ENCODE results near the gene SLU7. TPM values are rescaled to one million over a fixed set of nuclear protein-coding genes. Genes with fewer than 3 reads are reported as not detected.

The SLU7 gene
- total and polyA plus RNA-seq, 4 donors: 26.7 to 35.6 (median 34.8) TPM

- no peaks in the 10 kb centered on the region for H3K4me1 ChIP-seq (ENCODE audit: control insufficient read depth in 5 of 5, insufficient read depth in 5 of 5, low read length in 5 of 5)
- no peaks in the 10 kb centered on the region for H3K27me3 ChIP-seq (ENCODE audit: control insufficient read depth in 3 of 3, insufficient read depth in 3 of 3, low read length in 2 of 3)
- ATAC-seq (ENCODE audit: insufficient read depth, low FRiP score) (no peak), DNase-seq (no peak)
- H3K36me3 ChIP-seq (ENCODE audit: control insufficient read depth in 4 of 4, insufficient read depth in 4 of 4, low read length in 4 of 4): no peaks in the 10 kb centered on the region
- no peak overlapping the region for H3K9ac ChIP-seq (ENCODE audit: insufficient read depth in 1 of 2, low read length in 2 of 2)
- H3K9me3 ChIP-seq (ENCODE audit: control insufficient read depth in 4 of 4, insufficient read depth in 3 of 4, low read length in 3 of 4): peaks cover 0 to 1% (median 0%) of the 10 kb centered on the region in 4 donors
- 84 to 87% methylated on average over 9 of the region's 9 CpGs for WGBS, 2 donors
- H3K4me3 ChIP-seq: no peak overlapping the region
- TF ChIP-seq CTCF (IDR thresholded peaks at IDR 0.05; ENCODE audit: control extremely low read depth, extremely low read depth): no peak
- no peak overlapping the region for H3K27ac ChIP-seq (ENCODE audit: low read depth in 1 of 2, low read length in 1 of 2)
These were observed 37.7 kb upstream of the SLU7 start for GRCh38 chr5:160456480-160457177.

GRCh38 chr5:160455600-160455999 lies 36.7 kb upstream of the SLU7 start:
- H3K4me1 ChIP-seq (ENCODE audit: control insufficient read depth in 5 of 5, insufficient read depth in 5 of 5, low read length in 5 of 5): no peaks in the 10 kb centered on the region
- no peak overlapping the region for H3K4me3 ChIP-seq
- WGBS, 2 donors: 43 to 73% methylated on average over 4 of the region's 4 CpGs
- H3K27me3 ChIP-seq (ENCODE audit: control insufficient read depth in 3 of 3, insufficient read depth in 3 of 3, low read length in 2 of 3): no peaks in the 10 kb centered on the region
- no peak for DNase-seq
- no peak overlapping the region for H3K9ac ChIP-seq (ENCODE audit: insufficient read depth in 1 of 2, low read length in 2 of 2)
- H3K36me3 ChIP-seq (ENCODE audit: control insufficient read depth in 4 of 4, insufficient read depth in 4 of 4, low read length in 4 of 4): no peaks in the 10 kb centered on the region
- ATAC-seq (ENCODE audit: insufficient read depth, low FRiP score): no peak
- H3K9me3 ChIP-seq (ENCODE audit: control insufficient read depth in 4 of 4, insufficient read depth in 3 of 4, low read length in 3 of 4): peaks cover 0 to 1% (median 0%) of the 10 kb centered on the region in 4 donors
- no peak overlapping the region for H3K27ac ChIP-seq (ENCODE audit: low read depth in 1 of 2, low read length in 1 of 2)
- TF ChIP-seq CTCF (IDR thresholded peaks at IDR 0.05; ENCODE audit: control extremely low read depth, extremely low read depth): no peak

- H3K4me1 ChIP-seq (ENCODE audit: control insufficient read depth in 5 of 5, insufficient read depth in 5 of 5, low read length in 5 of 5): no peaks in the 10 kb centered on the region
- no peak for TF ChIP-seq CTCF (IDR thresholded peaks at IDR 0.05; ENCODE audit: control extremely low read depth, extremely low read depth)
- WGBS, 2 donors: 43 to 45% methylated on average over 1 of the region's 1 CpG
- DNase-seq: no peak
- H3K9ac ChIP-seq (ENCODE audit: insufficient read depth in 1 of 2, low read length in 2 of 2): no peak overlapping the region
- H3K27ac ChIP-seq (ENCODE audit: low read depth in 1 of 2, low read length in 1 of 2): no peak overlapping the region
- no peaks in the 10 kb centered on the region for H3K36me3 ChIP-seq (ENCODE audit: control insufficient read depth in 4 of 4, insufficient read depth in 4 of 4, low read length in 4 of 4)
- peaks cover 0 to 1% (median 0%) of the 10 kb centered on the region in 4 donors for H3K9me3 ChIP-seq (ENCODE audit: control insufficient read depth in 4 of 4, insufficient read depth in 3 of 4, low read length in 3 of 4)
- no peak overlapping the region for H3K4me3 ChIP-seq
- no peaks in the 10 kb centered on the region for H3K27me3 ChIP-seq (ENCODE audit: control insufficient read depth in 3 of 3, insufficient read depth in 3 of 3, low read length in 2 of 3)
- no peak for ATAC-seq (ENCODE audit: insufficient read depth, low FRiP score)
These were observed 34.9 kb upstream of the SLU7 start for GRCh38 chr5:160453751-160454150.

- H3K4me3 ChIP-seq: no peak overlapping the region
- no peak for DNase-seq
- H3K36me3 ChIP-seq (ENCODE audit: control insufficient read depth in 4 of 4, insufficient read depth in 4 of 4, low read length in 4 of 4): no peaks in the 10 kb centered on the region
- peaks cover 0 to 1% (median 0%) of the 10 kb centered on the region in 4 donors for H3K9me3 ChIP-seq (ENCODE audit: control insufficient read depth in 4 of 4, insufficient read depth in 3 of 4, low read length in 3 of 4)
- H3K9ac ChIP-seq (ENCODE audit: insufficient read depth in 1 of 2, low read length in 2 of 2): no peak overlapping the region
- no peaks in the 10 kb centered on the region for H3K27me3 ChIP-seq (ENCODE audit: control insufficient read depth in 3 of 3, insufficient read depth in 3 of 3, low read length in 2 of 3)
- H3K27ac ChIP-seq (ENCODE audit: low read depth in 1 of 2, low read length in 1 of 2): peak overlapping the region in 1 of 2 donors; percentile 47
- no peak for ATAC-seq (ENCODE audit: insufficient read depth, low FRiP score)
- no peaks in the 10 kb centered on the region for H3K4me1 ChIP-seq (ENCODE audit: control insufficient read depth in 5 of 5, insufficient read depth in 5 of 5, low read length in 5 of 5)
- WGBS, 2 donors: 44 to 54% methylated on average over 6 of the region's 6 CpGs
- TF ChIP-seq CTCF (IDR thresholded peaks at IDR 0.05; ENCODE audit: control extremely low read depth, extremely low read depth): no peak
These were observed 33.9 kb upstream of the SLU7 start for GRCh38 chr5:160452795-160453194.

Measured in lung (tissue), 12 donors.